Inferior parietal cortex (tissue), 1 donor: ENCODE measurements around the gene CHEK2.
"Not testable (repeated sequence)": the region's sequence is repeated elsewhere in the genome, so short reads cannot be mapped to it uniquely, and the experiment has no call there.

Source experiments
- DNase-seq: peaks from one replicate; pipeline ENCODE4 v3.0.0-alpha.2; 2016; ENCODE audit errors: extremely low spot score

The CHEK2 gene

DNA sequence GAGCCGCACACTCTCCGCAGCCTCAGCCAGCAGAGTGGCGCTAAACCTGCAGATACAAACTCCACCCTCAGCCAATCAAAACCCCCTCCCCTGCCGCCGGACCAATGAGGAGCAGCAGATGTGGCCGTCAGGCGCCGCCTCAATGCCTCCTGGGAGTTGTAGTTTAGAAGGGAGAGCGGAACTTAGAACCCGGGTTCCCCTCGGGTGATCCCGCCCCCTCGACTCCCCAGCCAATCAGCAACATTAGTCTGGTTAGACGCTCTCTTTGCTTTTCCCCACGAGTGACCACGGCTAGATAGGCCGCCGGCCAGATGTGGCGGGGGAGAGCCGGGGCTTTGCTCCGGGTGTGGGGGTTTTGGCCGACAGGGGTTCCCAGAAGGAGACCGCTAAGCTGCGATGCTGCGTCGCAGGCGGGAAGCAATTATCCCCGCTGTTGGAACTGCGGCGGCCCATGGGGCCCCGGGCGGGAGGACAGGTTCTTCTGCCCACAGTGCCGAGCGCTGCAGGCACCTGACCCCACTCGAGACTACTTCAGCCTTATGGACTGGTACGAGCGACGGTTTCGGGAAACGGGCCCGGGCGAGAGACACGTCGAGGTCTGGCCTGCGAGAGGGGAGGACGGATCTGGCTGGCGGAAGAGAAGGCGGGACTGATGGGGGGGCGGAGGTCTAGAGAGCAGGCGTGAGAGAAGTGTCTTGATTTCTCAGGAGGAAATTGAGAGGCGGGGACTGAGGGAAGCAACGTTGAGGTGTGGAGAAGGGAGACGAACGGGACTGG is at the start of gene CHEK2, which contains the start of gene HSCB:
TSS of gene CHEK2 (minus strand) at position 36 of the 777 bp plus-strand sequence. CDS start 7,099 bp downstream, outside the sequence.
TSS of gene HSCB (plus strand) at position 255 of the 777 bp plus-strand sequence. CDS start at position 312, 57 bp downstream.
- peak; percentile 97 for DNase-seq

DNA sequence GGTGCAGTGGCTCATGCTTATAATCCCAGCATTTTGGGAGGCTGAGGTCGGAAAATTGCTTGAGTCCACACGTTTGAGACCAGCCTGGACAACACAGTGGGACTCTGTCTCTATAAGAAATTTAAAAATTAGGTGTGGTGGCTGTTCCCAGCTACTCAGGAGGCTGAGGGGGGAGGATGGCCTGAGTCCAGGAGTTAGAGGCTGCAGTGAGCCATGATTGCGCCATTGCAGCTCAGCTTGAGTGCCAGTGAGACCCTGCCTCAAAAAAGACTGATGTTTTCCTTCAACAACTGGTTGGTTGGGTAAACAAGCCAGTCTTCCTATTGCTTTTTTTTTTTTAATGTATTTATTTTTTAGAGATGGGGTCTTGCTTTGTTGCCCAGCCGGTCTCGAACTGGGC is 49.5 kb upstream of the CHEK2 start:
- no peak for DNase-seq

DNA sequence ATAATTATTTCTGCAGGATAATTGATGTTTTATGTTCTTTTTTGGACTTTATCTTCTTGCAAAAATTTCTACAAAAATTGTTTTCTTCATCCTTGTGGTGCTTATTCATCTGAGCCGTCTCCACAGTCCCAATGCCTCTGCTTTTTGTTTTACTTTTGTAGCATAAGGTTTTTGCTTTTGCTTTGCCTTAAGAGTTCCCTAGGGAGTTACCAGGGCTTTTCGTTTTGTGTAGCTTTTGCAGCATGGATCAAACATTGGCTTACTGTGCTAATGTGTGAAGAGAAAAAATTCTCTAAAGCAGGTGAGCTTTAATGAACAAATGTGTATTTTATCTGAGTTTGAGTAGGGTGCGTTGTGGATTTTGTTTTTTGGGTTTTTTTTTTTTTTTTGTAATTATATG is 47.0 kb upstream of the CHEK2 start:
- DNase-seq = no peak

DNA sequence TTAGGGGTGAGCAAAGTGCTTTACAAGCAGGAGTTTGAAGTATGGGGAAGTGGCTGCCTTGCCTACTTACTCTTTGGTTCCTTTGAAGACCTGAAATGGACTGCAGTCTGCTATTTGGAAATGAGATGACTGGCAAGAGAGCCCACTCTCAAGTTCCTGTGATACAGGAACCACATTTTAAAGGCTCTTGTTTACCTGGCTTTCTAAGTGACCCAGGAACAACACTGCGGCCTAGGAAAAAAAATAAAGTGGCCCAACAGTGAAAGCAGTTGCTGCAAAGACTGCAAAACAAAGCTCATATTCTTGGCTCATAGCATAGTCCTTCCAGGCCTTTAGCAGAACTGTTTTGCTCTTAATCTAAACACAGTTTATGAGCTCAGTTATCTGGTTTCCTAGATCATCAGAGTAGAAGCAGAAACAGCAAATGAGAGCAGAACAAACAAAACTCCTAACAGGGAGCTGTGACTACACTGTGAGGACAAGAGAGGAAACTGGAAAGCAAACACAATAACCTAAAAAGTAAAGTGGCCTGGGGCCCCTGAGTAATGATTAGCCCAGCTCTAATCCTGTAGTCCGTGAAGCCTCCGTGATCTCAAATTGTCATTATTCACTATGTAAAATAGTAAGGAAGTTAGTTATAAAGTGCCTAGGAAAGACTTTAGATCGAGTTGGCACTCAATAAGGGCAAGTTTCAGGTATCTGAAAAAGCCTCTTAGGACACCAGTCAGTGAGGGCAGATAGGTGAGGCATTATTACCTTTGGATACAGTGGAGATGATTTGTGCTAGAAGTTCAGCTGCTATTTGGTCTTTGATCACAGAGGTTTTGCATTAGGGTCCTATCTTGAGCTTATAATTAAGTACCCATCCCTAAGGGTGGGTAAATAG is 42.4 kb upstream of the CHEK2 start:
- DNase-seq = no peak

DNA sequence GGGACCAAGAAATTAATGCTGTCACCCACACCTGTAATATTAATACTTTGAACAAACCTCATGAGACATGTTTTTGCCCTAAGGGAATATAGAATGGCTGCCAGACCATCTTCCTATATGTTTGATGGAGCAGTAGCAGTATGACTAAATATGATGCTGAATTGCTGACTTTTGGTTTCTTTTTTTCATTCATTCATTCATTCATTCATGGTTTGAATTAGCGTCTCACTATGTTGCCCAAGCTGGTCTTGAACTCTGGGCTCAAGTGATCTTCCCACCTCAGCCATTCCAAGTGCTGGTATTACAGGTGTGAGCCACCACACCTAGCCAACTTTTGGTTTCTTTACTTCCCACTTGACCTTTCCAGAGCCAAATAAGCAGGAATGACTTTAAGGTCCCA is 38.7 kb upstream of the CHEK2 start:
- DNase-seq = no peak

DNA sequence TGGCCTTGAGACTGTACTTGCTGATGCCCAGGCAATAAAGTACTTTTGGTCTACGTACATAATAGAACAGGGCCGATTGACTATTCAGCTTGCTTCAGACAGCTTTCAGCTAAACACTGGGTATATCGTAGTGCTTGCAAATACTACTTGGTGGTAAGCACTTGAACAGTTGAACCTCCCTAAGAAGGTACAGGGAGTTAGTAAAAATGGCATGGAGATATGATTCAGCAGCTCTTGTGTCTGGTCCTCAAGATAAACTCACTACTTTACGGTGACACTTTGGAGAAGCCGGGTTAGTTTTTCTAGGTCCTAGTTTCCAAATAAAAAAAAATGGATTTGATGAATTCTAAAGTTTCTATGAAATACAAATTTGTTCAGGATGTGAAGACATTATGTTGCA is 38.2 kb upstream of the CHEK2 start:
- DNase-seq = no peak

DNA sequence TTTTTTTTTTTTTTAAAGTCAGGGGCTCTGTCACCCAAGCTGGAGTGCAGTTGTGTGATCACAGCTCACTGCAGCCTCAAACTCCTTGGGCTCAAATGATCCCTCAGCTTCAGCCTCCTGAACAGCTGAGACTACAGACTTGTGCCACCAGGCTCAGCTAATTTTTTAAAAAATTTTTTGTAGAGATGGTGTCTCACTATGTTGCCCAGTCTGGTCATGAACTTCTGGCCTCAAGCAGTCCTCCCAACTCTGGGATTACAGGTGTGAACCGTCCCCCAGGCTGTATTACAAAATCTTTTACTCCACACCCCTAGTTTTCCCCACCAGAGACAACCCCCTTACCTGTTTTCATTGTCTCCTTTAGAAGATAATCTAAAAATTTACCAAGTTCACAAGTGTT is 32.8 kb upstream of the CHEK2 start:
- no peak for DNase-seq

DNA sequence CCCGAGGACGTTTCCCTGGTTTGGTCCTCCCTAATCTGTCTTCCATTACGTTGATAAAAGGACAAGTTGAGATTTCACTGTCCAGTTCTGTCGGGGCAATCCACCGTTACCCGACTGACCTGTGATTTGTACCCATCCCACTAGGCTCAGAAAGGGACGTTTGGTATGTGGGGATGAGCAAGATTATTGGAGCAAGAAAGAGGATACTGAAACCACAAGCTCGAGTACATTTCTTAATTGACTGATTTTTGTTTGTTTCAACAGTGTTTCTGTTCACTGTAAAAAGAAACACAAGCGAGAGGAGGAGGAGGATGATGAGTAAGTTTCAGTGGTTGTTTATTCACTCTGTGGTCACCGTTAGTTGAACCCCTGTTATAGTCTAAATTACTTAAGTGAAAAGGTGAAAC is 31.8 kb upstream of the CHEK2 start:
- no peak for DNase-seq

DNA sequence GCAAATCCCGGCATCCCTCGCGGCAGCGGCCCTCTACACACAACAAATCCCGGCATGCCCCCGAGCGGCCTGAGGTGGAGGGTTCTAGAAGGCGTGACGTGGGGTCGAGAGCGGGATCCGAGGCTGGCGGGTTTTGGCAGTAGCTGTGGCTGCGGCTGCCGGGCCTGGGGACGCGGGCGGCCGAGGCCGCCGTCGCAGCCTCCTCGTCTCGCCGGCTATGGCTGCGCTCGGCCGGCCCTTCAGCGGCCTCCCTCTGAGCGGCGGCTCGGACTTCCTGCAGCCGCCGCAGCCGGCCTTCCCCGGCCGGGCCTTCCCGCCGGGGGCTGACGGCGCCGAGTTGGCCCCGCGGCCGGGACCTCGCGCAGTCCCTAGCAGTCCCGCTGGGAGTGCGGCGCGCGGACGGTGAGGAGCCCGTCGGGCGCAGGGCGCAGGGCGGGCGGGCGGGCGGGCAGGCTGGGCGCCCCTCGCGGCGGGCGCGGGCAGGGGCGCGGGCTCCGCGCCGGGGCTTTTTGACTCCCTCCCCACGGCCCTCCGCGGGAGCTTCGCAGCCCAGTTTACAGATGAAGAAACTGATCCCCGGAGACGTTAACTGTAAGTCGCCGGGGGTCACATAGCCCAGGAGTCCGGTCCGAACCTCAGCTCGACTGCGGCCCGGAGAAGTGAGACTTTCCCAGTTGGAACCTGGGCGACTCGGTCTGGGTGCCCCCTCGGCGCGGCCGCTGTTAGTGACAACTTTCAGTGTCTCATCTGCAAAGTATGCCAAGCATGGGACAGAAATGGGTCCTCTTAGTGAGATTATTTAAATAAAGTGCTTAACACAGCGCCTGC is 31.2 kb upstream of the CHEK2 start, which contains the start of gene CCDC117:
TSS of gene CCDC117 (plus strand) at position 63 of the 828 bp plus-strand sequence. CDS start at position 218, 155 bp downstream.
- peak; percentile 96 for DNase-seq

DNA sequence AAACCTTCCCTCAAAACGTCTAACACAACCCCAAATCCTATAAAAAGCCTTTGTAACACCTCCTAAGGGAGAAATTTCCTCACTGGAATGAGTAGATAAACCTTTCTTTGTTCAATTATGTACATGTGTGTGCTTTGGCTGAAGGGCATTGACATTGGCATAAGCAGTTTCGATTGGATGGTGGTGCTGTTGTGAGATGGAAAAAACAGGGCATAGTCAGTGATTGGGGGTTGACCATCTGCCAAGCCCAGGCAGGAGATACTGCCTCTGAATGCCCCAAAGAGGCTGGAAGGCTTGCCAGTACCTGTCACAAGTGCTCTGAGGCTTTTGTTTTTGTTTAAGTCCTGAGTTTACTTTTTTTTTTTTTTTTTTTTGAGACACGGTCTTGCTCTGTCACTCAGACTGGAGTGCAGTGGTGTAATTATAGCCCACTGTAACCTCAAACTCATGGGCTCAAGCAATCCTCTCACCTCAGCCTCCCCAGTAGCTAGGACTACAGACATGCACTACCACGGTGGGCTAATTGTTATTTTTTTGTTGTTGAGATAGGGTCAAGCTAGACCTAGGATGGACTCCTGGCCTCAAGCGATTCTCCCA is 29.7 kb upstream of the CHEK2 start:
- DNase-seq = no peak

DNA sequence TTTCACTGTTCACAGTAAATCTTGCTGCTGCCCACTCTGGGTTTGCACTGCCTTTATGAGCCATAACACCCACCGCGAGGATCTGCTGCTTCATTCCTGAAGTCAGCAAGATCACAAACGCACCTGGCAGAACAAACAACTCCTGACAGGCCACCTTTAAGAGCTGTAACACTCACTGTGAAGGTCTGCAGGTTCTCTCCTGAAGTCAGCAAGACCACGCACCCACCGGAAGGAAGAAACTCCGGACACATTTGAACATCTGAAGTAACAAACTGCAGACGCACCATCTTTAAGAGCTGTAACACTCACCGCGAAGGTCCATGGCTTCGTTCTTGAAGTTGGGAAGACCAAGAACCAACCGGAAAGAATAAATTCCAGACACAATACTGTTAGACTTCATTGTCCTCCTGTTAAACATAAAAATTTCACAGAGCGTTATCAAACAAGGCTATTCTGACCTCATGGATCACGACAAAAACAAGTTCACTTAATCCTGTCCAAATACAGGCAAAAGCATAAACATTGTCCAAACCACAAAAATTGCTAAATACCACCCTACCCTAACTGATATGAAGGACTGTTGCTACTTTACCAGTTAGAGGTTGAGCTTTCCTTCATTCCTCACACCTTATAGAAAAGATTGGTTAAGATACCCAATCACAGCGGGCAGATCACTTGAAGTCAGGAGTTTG is 27.9 kb upstream of the CHEK2 start:
- DNase-seq = no peak

DNA sequence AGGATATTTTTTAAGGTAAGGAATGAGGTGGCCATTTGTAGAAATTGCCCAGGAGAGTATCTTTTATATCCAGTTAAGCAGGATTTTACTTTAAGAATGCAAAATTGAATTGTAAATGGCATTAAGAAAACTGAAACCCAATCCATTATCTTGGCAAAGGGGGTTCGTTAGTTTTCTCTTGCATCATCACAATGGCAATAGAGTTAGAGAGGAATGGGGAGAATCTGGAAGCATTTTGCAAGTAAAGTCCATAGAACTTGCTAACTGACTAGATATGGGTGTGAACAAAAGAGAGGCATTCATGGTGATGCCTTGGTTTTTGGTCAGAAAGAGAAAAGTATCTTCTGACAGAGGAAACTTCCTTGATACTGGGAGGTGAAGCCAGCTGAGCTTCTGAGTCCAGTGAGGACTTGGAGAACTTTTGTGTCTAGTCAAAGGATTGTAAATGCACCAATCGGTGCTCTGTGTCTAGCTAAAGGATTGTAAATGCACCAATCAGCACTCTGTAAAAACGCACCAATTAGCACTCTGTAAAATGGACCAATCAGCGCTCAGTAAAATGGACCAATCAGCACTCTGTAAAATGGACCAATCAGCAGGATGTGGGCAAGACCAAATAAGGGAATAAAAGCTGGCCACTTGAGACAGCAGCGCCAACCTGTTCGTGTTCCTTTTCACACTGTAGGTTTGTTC is 27.2 kb upstream of the CHEK2 start:
- no peak for DNase-seq

DNA sequence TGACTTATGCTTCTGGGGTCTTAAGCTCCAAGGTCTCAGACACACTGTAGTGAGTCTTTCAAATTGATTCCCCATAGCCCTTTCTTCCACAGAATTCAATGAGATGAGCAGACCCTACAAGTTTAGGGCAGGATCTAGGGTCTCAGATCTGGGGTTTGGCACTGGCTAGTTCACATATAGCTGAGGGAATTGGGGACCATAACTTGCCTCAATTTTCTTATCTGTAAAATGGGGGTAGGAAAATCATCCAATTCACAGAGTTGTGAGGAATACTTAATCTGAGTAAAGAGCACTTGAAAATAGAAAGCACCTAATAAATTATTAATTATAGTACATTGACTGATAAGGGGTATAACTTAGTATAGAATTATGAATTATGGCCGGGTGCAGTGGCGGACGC is 25.0 kb upstream of the CHEK2 start:
- DNase-seq = no peak

DNA sequence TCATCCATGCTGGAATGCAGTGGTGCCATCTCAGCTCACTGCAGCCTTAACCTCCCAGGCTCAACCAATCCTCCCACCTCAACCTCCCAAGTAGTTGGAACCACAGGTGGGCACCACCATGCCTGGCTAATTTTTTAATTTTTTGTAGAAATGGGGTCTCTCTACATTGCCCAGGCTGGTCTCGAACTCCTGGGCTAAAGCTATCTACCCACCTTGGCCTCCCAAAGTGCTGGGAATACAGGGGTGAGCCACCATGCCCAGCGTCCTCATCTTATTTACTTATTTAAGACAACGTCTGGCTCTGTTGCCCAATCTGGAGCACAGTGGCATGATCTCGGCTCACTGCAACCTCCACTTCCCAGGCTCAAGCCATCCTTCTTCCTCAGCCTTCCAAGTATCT is 20.4 kb upstream of the CHEK2 start:
- DNase-seq = not testable (repeated sequence)

DNA sequence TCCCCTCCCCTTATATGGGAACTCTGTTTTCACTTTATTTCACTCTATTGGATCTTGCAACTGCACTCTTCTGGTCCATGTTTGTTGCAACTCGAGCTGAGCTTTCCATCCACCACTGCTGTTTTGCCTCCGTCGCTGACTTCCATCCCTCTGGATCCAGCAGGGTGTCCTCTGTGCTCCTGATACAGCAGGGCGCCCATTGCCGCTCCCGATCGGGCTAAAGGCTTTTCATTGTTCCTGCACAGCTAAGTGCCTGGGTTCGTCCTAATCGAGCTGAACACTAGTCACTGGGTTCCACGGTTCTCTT is 19.8 kb upstream of the CHEK2 start:
- DNase-seq = no peak

DNA sequence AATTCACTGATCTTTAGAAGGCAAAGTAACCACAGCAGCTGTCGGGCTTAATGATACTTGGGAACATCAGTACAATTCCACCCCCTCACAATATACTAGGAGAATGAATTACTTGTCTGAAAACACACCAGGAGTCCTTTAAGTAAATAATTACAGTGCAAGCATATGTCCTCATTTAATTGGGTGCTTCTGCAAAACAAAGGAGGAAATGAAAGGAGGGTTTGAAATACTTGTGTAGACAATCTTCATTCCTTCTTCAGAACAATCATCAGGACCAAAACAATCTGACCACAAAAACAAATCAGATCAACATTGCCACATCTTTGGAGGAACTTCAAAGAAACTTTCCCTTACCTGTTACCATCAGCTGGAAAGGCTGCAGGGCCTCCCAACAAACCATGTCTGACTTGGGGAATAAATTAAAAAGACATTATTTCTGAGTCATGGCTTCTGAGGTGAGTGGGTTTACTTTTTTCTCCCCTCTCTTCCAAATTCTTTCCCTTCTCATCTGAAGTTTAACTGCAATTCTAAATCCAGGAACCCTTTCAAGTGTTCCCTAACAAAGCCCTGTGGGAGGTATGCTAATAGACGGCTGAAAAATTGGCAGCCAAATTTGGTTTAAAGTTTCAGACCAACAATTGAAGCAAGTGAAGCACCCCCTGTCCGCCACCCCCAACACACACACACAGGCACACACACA is 18.4 kb upstream of the CHEK2 start:
- peak; percentile 4 for DNase-seq

DNA sequence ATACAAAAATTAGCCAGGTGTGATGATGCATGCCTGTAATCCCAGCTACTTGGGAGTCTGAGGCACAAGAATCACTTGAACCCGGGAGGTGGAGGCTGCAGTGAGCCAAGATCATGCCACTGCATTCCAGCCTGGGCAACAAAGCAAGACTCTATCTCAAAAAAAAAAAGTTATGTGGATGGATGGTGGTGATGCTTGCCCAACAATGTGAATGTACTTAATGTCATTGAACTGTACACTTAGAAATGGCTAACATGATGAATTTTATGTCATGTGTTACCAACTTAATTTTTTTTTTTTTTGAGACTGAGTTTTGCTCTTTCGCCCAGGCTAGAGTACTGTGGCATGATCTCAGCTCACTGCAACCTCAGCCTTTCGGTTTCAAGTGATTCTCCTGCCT is 12.9 kb upstream of the CHEK2 start:
- DNase-seq = not testable (repeated sequence)

DNA sequence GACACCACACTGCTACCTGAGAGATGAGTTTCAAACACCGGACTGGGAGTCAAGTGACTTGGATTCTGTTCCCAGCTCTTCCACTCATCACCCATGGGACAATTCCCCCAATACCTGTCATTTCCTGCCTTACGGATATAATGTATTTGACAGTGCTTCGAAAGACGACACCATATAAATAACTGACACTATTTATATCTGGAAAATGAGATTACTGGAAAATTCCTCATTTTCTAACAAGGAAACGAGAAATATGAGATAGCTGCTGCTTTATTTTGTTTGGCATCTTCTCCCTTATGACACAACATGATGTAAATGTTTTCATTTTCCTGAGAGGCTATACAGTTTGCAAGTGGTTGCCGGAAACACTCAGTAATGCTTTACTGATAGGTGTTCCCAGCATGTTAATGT is 8.9 kb upstream of the CHEK2 start:
- DNase-seq = no peak

DNA sequence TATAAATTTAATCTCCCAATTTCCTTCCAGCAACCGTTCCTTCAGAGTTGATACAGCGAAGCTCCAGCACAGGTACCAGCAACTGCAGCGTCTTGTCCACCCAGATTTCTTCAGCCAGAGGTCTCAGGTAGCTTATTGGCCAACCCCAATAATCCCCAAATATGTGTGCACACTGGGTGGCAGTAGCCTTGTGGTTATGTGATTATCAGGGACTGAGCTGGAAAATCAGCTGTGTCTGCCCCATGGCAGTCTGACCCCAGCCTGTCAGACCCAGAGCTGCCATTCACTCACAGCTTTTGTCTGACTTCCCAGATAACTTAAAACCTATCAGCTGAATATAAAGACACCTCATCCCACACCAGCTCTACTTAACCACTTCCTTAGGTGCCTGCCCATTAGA is 2.2 kb upstream of the CHEK2 start:
- DNase-seq = no peak

DNA sequence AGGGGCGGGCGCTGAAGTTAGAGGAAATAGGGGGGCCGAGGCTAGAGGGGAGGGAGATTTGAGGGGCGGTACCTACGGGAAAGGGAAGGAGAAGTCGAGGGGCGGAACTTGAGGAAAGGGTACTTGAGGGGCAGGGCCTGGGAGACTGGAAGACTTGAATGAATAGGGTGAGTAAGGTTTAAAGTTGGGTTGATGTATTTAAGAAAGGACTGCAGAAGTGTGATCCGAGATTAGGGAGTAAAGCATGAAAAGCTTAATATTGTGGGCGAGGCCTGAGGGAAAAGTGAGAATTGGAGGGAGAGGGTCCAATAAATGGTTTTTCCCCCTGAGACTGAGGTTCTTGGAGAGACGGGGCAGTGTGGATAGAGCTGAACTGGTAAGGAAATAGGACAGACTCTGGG is 942 bp upstream of the CHEK2 start:
- no peak for DNase-seq
